Glutamatergic neuron (in vitro differentiated cells): Measurements from ENCODE around the gene ADD3. TPM values are rescaled to one million over a fixed set of nuclear protein-coding genes. Genes with fewer than 3 reads are reported as not detected.
"Not testable (repeated sequence)": the region's sequence is repeated elsewhere in the genome, so short reads cannot be mapped to it uniquely, and the experiment has no call there.

ENCODE experiments used
- DNase-seq: peaks from one replicate; pipeline ENCODE4 v3.0.0; 2022
- H3K27ac Mint-ChIP-seq: one replicate; pipeline ENCODE4 v1.8.0; 2020; ENCODE audit warnings: mild to moderate bottlenecking, mixed read lengths, inconsistent platforms; ENCODE audit not compliant: unreplicated experiment
- H3K27me3 Mint-ChIP-seq: one replicate; pipeline ENCODE4 v1.8.0; 2020; ENCODE audit warnings: mild to moderate bottlenecking, moderate library complexity, mixed read lengths, inconsistent platforms; ENCODE audit not compliant: unreplicated experiment
- H3K36me3 Mint-ChIP-seq: one replicate; pipeline ENCODE4 v1.8.0; 2020; ENCODE audit warnings: mild to moderate bottlenecking, mixed read lengths, inconsistent platforms; ENCODE audit not compliant: unreplicated experiment
- H3K4me1 Mint-ChIP-seq: one replicate; pipeline ENCODE4 v1.8.0; 2020; ENCODE audit warnings: mild to moderate bottlenecking, low read depth, mixed read lengths, inconsistent platforms; ENCODE audit not compliant: unreplicated experiment
- H3K4me3 Mint-ChIP-seq: one replicate; pipeline ENCODE4 v1.8.0; 2020; ENCODE audit warnings: mild to moderate bottlenecking, mixed read lengths, inconsistent platforms; ENCODE audit not compliant: unreplicated experiment
- H3K9me3 Mint-ChIP-seq: one replicate; pipeline ENCODE4 v1.8.0; 2020; ENCODE audit warnings: mild to moderate bottlenecking, moderate library complexity, mixed read lengths, inconsistent platforms; ENCODE audit not compliant: unreplicated experiment
- total RNA-seq: library from RNA; stranded (reverse); fragmentation: NEBNext Ultra II Directional; extraction: Animal tissue kit (Norgen Biotek cat#: 25700); gene quantifications from one replicate; pipeline ENCODE4 v1.2.1, GENCODE V29; 2021; ENCODE audit not compliant: unreplicated experiment
- TF ChIP-seq, protein P1 (sequence below): fragments of 200-600 bp; sonication (generic); IDR thresholded peaks from one replicate; pipeline ENCODE4 v1.5.0; 2021; ENCODE audit not compliant: partially characterized antibody, unreplicated experiment

Gene ADD3
- total RNA-seq, 1 donor from 2014 or later: 22.8 TPM

- Mint-ChIP-seq H3K4me1 (no peaks in the 10 kb centered on the region), H3K4me3 (no peak overlapping the region), H3K27ac (no peak overlapping the region), H3K9me3 (no peaks in the 10 kb centered on the region), H3K36me3 (peaks cover 4% of the 10 kb centered on the region), H3K27me3 (no peaks in the 10 kb centered on the region)
- TF ChIP-seq, protein P1, sequence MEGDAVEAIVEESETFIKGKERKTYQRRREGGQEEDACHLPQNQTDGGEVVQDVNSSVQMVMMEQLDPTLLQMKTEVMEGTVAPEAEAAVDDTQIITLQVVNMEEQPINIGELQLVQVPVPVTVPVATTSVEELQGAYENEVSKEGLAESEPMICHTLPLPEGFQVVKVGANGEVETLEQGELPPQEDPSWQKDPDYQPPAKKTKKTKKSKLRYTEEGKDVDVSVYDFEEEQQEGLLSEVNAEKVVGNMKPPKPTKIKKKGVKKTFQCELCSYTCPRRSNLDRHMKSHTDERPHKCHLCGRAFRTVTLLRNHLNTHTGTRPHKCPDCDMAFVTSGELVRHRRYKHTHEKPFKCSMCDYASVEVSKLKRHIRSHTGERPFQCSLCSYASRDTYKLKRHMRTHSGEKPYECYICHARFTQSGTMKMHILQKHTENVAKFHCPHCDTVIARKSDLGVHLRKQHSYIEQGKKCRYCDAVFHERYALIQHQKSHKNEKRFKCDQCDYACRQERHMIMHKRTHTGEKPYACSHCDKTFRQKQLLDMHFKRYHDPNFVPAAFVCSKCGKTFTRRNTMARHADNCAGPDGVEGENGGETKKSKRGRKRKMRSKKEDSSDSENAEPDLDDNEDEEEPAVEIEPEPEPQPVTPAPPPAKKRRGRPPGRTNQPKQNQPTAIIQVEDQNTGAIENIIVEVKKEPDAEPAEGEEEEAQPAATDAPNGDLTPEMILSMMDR: no peak
- DNase-seq: no peak
These were observed 34.4 kb downstream of the ADD3 start for GRCh38 chr10:110042181-110042580.

- Mint-ChIP-seq H3K4me3 (no peak overlapping the region), H3K27ac (no peak overlapping the region), H3K27me3 (no peaks in the 10 kb centered on the region), H3K36me3 (peaks cover 4% of the 10 kb centered on the region), H3K9me3 (no peaks in the 10 kb centered on the region), H3K4me1 (no peaks in the 10 kb centered on the region)
- TF ChIP-seq, protein P1: no peak
- no peak for DNase-seq
These were observed 35.1 kb downstream of the ADD3 start for GRCh38 chr10:110042891-110043290.

DNA sequence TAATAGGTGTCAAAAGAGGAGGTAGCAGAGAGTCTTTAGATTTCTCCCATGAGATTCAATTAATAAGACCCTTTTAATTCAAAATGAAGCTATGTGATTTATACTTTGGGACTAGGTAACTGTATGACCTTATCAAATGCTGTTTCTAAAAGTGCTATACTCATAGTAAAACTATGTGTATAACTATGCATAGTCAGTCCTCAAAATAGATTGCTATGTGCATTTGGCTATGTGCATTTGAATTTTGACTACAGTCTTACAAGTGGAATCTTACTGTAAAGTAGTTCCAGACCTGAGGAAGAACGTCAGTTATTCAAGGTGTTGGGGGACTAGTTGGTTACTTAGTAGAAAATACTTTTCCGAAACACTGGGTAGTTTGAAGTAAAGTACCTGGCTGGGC lies 36.9 kb downstream of the ADD3 start:
- H3K27ac Mint-ChIP-seq: no peak overlapping the region
- peaks cover 2% of the 10 kb centered on the region for H3K9me3 Mint-ChIP-seq
- TF ChIP-seq, protein P1: no peak
- no peaks in the 10 kb centered on the region for H3K27me3 Mint-ChIP-seq
- no peak for DNase-seq
- peaks cover 10% of the 10 kb centered on the region for H3K36me3 Mint-ChIP-seq
- H3K4me3 Mint-ChIP-seq: no peak overlapping the region
- H3K4me1 Mint-ChIP-seq: no peaks in the 10 kb centered on the region

GRCh38 chr10:110045772-110046171 lies 38.0 kb downstream of the ADD3 start:
- Mint-ChIP-seq H3K27ac (no peak overlapping the region), H3K4me3 (no peak overlapping the region), H3K9me3 (peaks cover 2% of the 10 kb centered on the region), H3K4me1 (no peaks in the 10 kb centered on the region), H3K27me3 (no peaks in the 10 kb centered on the region), H3K36me3 (peaks cover 10% of the 10 kb centered on the region)
- TF ChIP-seq, protein P1: no peak
- no peak for DNase-seq

GRCh38 chr10:110048145-110048544 lies 40.4 kb downstream of the ADD3 start:
- H3K4me3 Mint-ChIP-seq, H3K27ac Mint-ChIP-seq: not testable (repeated sequence)

GRCh38 chr10:110048781-110049180 lies 41.0 kb downstream of the ADD3 start:
- DNase-seq: no peak
- H3K27ac Mint-ChIP-seq: no peak overlapping the region
- H3K9me3 Mint-ChIP-seq: peaks cover 2% of the 10 kb centered on the region
- H3K4me3 Mint-ChIP-seq: no peak overlapping the region
- peaks cover 6% of the 10 kb centered on the region for H3K36me3 Mint-ChIP-seq
- H3K27me3 Mint-ChIP-seq: no peaks in the 10 kb centered on the region
- TF ChIP-seq, protein P1: no peak
- H3K4me1 Mint-ChIP-seq: no peaks in the 10 kb centered on the region

More at GRCh38 chr10:110048145-110048544, 40.4 kb downstream of the ADD3 start:
- H3K4me1 Mint-ChIP-seq, H3K9me3 Mint-ChIP-seq, H3K36me3 Mint-ChIP-seq, DNase-seq, H3K27me3 Mint-ChIP-seq: not testable (repeated sequence)

DNA sequence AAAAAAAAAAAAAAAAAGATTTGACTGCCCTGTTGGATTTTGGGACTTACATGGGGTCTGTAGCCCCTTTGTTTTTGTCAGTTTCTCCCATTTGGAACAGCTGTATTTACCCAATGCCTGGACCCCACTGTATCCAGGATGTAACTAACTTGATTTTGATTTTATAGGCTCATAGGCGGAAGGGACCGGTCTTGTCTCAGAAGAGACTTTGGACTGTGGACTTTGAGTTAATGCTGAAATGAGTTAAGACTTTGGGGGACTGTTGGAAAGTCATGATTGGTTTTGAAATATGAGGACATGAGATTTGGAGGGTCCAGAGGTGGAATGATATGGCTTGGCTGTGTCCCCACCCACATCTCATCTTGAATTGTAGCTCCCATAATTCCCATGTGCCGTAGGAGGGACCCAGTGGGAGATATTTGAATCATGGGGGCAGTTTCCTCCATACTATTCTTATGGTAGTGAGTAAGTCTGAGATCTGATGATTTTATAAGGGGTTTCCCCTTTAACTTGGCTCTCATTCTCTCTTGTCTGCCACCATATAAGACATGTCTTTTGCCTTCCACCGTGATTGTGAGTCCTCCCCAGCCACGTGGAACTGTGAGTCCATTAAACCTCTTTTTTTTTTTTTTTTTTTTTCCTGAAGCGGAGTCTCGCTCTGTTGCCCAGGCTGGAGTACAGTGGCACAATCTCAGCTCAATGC lies 42.3 kb downstream of the ADD3 start:
- H3K4me1 Mint-ChIP-seq, H3K9me3 Mint-ChIP-seq, H3K27me3 Mint-ChIP-seq, H3K36me3 Mint-ChIP-seq, H3K27ac Mint-ChIP-seq, DNase-seq, H3K4me3 Mint-ChIP-seq: not testable (repeated sequence)
